Measurements from ENCODE around the gene AARS2.

- TF ChIP-seq, protein P1, sequence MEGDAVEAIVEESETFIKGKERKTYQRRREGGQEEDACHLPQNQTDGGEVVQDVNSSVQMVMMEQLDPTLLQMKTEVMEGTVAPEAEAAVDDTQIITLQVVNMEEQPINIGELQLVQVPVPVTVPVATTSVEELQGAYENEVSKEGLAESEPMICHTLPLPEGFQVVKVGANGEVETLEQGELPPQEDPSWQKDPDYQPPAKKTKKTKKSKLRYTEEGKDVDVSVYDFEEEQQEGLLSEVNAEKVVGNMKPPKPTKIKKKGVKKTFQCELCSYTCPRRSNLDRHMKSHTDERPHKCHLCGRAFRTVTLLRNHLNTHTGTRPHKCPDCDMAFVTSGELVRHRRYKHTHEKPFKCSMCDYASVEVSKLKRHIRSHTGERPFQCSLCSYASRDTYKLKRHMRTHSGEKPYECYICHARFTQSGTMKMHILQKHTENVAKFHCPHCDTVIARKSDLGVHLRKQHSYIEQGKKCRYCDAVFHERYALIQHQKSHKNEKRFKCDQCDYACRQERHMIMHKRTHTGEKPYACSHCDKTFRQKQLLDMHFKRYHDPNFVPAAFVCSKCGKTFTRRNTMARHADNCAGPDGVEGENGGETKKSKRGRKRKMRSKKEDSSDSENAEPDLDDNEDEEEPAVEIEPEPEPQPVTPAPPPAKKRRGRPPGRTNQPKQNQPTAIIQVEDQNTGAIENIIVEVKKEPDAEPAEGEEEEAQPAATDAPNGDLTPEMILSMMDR (IDR thresholded peaks at IDR 0.05), result no peak
- no peak for TF ChIP-seq ZFX (IDR thresholded peaks at IDR 0.05; ENCODE audit: borderline replicate concordance)
These were observed 22.5 kb upstream of the AARS2 start for GRCh38 chr6:44335631-44336030.

All from 22Rv1 (cell line).